WERI-Rb-1 (cell line): ENCODE measurements around the gene TNKS2.
"Not testable (repeated sequence)": the region's sequence is repeated elsewhere in the genome, so short reads cannot be mapped to it uniquely, and the experiment has no call there.

Source experiments
- DNase-seq: peaks from one replicate; pipeline ENCODE4 v3.0.0-alpha.2; 2020
- H3K27ac ChIP-seq: fragments of 250-450 bp; sonication (Bioruptor Pico); 2 replicates; pipeline ENCODE4 v1.5.1; 2020; ENCODE audit warnings: mild to moderate bottlenecking, moderate library complexity
- H3K27me3 ChIP-seq: fragments of 250-450 bp; sonication (Bioruptor Pico); 2 replicates; pipeline ENCODE4 v1.5.1; 2021; ENCODE audit warnings: mild to moderate bottlenecking, low read depth, moderate library complexity; ENCODE audit not compliant: insufficient read depth, severe bottlenecking
- H3K36me3 ChIP-seq: fragments of 250-450 bp; sonication (Bioruptor Pico); 2 replicates; pipeline ENCODE4 v1.5.1; 2020; ENCODE audit warnings: mild to moderate bottlenecking, moderate library complexity
- H3K4me3 ChIP-seq: 2 replicates; pipeline ENCODE4 v1.5.1; 2011; ENCODE audit warnings: low read depth, mild to moderate bottlenecking, control low read depth, low read length
- H3K9me3 ChIP-seq: fragments of 250-450 bp; sonication (Bioruptor Pico); 2 replicates; pipeline ENCODE4 v1.5.1; 2021; ENCODE audit warnings: mild to moderate bottlenecking, moderate library complexity; ENCODE audit not compliant: severe bottlenecking
- TF ChIP-seq, protein P1 (sequence below): IDR thresholded peaks from 2 replicates; pipeline ENCODE4 v1.5.1; 2011; ENCODE audit warnings: low read depth, mild to moderate bottlenecking, control low read depth, inconsistent platforms, low read length

The TNKS2 gene

GRCh38 chr10:91797874-91798648 lies at the start of gene TNKS2:
TSS of gene TNKS2 (plus strand) at chr10:91798426. CDS start at chr10:91798691, 265 bp downstream.
- H3K27me3 ChIP-seq = no peaks in the 10 kb centered on the region
- TF ChIP-seq, protein P1, sequence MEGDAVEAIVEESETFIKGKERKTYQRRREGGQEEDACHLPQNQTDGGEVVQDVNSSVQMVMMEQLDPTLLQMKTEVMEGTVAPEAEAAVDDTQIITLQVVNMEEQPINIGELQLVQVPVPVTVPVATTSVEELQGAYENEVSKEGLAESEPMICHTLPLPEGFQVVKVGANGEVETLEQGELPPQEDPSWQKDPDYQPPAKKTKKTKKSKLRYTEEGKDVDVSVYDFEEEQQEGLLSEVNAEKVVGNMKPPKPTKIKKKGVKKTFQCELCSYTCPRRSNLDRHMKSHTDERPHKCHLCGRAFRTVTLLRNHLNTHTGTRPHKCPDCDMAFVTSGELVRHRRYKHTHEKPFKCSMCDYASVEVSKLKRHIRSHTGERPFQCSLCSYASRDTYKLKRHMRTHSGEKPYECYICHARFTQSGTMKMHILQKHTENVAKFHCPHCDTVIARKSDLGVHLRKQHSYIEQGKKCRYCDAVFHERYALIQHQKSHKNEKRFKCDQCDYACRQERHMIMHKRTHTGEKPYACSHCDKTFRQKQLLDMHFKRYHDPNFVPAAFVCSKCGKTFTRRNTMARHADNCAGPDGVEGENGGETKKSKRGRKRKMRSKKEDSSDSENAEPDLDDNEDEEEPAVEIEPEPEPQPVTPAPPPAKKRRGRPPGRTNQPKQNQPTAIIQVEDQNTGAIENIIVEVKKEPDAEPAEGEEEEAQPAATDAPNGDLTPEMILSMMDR = no peak
- H3K4me3 ChIP-seq = peak within 1 kb of the TSS; percentile 75
- peak; percentile 96 for DNase-seq
- peak within 1 kb of the TSS; percentile 95 for H3K27ac ChIP-seq
- H3K36me3 ChIP-seq = peaks cover 35% of the 10 kb centered on the region
- no peaks in the 10 kb centered on the region for H3K9me3 ChIP-seq

DNA sequence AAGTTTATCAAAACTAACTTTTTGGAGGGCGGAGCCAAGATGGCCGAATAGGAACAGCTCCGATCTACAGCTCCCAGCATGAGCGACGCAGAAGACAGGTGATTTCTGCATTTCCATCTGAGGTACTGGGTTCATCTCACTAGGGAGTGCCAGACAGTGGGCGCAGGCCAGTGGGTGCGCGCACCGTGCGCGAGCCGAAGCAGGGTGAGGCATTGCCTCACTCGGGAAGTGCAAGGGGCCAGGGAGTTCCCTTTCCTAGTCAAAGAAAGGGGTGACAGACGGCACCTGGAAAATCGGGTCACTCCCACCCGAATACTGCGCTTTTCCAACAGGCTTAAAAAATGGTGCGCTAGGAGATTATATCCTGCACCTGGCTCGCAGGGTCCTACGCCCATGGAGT lies 48.6 kb upstream of the TNKS2 start:
- not testable (repeated sequence) for H3K4me3 ChIP-seq, DNase-seq, H3K36me3 ChIP-seq, H3K9me3 ChIP-seq, H3K27ac ChIP-seq, H3K27me3 ChIP-seq

GRCh38 chr10:91756286-91756685 lies 41.9 kb upstream of the TNKS2 start:
- no peak overlapping the region for H3K27ac ChIP-seq
- no peaks in the 10 kb centered on the region for H3K27me3 ChIP-seq
- no peaks in the 10 kb centered on the region for H3K9me3 ChIP-seq
- H3K36me3 ChIP-seq = no peaks in the 10 kb centered on the region
- TF ChIP-seq, protein P1 = no peak
- no peak for DNase-seq
- H3K4me3 ChIP-seq = no peak overlapping the region

- no peak overlapping the region for H3K27ac ChIP-seq
- H3K36me3 ChIP-seq = no peaks in the 10 kb centered on the region
- no peak overlapping the region for H3K4me3 ChIP-seq
- no peaks in the 10 kb centered on the region for H3K27me3 ChIP-seq
- TF ChIP-seq, protein P1 = peak; percentile 41; the same call in 1 of the 2 replicates
- H3K9me3 ChIP-seq = no peaks in the 10 kb centered on the region
- DNase-seq = no peak
These were observed 39.7 kb upstream of the TNKS2 start for GRCh38 chr10:91758303-91759146.

GRCh38 chr10:91759581-91759986 lies 38.6 kb upstream of the TNKS2 start:
- DNase-seq = no peak
- no peaks in the 10 kb centered on the region for H3K9me3 ChIP-seq

More at GRCh38 chr10:91759581-91759986, 38.6 kb upstream of the TNKS2 start:
- TF ChIP-seq, protein P1 = no peak
- no peak overlapping the region for H3K27ac ChIP-seq
- no peaks in the 10 kb centered on the region for H3K36me3 ChIP-seq
- H3K27me3 ChIP-seq = no peaks in the 10 kb centered on the region
- H3K4me3 ChIP-seq = no peak overlapping the region
